Fibroblast of skin of right quadriceps (primary cell): ENCODE measurements around the gene GLT6D1.
"Not testable (repeated sequence)": the region's sequence is repeated elsewhere in the genome, so short reads cannot be mapped to it uniquely, and the experiment has no call there.

Experiments used
- DNase-seq: peaks from one replicate; pipeline ENCODE4 v3.0.0-alpha.2; 2013

Gene GLT6D1

GRCh38 chr9:135664801-135665794 is 25.8 kb upstream of the GLT6D1 start:
- DNase-seq = no peak

DNA sequence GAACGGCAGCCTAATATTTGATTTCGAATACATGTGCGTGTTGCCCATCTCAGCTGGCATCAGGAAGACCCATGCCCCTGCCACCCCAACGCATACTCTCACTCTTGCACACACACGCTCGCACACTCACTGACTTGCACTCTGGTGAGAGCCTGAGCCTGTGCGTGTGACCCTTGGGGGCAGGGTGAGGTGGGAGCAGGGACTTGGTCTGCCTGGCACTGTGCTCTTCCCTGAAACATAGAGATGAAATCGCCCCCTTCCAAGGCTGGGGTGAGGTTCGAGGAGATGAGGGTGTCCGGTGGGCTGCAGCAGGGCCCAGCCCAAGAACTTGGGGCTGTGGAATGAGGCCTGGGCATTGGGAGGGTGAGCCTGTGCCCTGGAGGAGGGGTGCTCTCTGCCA is 24.9 kb upstream of the GLT6D1 start:
- no peak for DNase-seq

- DNase-seq = no peak
These were observed 24.5 kb upstream of the GLT6D1 start for GRCh38 chr9:135663857-135664256.

DNA sequence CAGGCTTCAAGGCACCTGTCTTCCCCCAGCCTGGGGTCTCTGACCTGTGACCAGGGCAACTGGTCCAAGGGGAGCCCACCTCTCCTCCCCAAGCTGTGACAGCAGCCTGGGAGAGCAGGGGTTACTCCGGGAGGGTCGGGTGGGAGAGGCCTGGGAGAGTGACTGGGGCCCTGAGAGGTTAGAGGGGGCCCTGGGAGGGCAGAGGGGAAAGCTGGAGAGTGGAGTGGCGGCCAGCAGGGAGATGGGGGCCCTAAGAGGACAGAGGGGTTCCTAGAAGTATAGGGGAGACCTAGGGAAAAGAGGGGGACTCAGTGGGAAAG is 24.1 kb upstream of the GLT6D1 start:
- no peak for DNase-seq

DNA sequence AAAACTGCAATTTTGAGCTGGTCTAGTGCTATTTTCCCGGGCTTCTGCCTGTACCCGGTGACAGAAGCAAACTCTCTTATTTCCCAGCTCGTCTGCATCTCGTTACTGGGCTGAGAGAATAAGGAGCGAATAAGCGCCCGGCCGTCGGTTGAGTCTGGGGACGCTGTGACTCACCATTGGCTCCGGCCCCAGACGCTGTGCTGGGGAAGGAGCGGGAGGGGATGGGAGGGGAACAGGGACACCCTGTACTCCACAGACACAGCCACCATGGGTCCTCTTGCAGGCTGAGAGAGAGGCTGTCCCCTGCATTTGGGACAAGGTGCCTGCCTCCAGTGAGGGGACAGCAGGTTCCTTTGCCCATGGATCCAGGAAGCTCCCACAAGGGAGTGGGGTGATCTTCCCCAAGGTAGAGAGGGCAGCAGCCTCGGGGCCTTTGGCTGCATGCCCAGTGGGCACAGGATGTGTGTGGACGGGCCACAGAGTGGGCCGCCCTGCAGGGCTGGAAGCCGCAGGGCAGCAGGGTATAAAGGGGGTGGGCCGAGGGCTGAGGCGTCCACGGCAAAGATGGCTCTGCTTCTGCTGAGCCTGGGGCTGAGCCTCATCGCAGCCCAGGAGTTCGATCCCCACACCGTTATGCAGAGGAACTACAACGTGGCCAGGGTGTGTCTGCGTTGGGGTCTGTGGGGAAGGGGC is 23.6 kb upstream of the GLT6D1 start, which contains the start of gene LCN9:
Gene LCN9, plus strand, starts transcription at position 552 of the 693 bp plus-strand sequence. Its CDS starts 13 bp downstream, at position 565.
- DNase-seq = peak; percentile 10

DNA sequence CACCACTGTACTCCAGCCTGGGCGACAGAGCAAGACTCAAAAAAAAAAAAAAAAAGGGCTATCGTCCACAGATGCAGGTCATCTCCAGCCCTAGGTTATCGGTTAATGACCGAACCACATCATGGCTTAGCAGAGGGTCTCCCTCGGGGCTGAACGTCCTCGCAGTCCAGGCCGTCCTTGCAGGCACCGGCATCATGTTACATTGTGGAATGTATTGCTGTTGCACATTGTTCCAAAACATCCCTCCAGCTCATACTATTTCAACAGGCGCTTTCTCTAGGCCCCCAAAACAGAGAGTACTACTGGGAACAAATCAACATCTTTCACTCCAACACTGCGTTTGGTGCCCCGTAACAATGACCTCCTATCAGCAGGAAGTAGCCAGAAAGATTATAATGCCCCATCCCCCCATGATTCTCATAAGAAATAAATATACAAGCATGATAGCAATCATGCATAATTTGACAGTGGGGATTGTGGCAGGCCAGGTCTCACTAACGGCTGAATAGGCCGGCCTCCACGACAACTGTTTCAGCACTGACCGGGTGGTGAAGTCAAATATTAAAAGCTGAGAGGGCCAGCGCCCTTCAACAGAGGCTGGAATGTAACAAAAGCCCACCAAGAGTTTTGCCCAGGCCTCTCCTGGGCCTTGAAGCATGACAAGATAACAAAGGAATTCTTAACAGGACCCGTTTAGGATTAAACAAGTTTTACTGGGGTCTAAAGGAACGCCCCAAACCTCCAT is 22.6 kb upstream of the GLT6D1 start:
- DNase-seq = no peak

GRCh38 chr9:135660407-135660806 is 21.1 kb upstream of the GLT6D1 start:
- no peak for DNase-seq

DNA sequence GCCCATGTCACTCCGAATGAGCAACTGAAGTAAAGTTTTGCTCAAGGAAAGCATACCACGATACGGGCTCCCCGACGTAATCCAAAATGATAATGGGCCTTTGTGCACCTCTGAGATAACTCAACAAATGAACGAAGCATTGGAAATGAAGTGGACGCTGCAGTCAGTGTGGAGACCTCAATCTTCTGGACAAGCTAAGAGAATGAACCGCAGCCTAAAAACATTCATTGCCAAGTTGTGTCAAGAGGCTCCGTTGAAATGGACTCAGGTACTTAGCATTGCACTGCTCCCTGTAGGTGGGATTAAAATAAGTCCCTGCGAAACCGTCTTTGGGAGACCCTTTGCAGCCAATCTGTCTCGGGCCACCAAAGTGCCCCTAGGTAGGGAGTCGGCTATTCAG is 19.9 kb upstream of the GLT6D1 start:
- no peak for DNase-seq

GRCh38 chr9:135657416-135657815 is 18.1 kb upstream of the GLT6D1 start:
- no peak for DNase-seq

DNA sequence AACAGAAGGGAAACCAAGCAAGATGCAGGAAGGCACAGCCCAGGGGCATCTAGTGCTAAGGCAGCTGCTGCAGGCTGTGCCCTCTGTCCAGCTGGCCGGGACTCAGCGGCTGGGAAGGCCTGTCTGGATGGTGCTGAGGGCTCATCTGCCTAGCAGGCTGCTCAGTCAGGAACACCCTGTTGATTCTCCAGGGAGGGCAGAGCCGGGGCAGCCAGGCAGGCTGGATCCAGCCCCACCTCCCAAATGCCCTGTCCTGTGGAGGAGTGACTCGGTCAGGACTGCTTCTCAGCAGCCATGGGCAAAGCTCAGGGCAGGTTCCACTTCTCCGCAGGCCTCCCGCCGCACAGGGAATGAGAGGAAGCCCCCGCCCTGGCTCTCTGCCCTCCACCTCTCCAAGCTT is 16.0 kb upstream of the GLT6D1 start:
- no peak for DNase-seq

- DNase-seq = no peak
These were observed 11.1 kb upstream of the GLT6D1 start for GRCh38 chr9:135650408-135650807.

DNA sequence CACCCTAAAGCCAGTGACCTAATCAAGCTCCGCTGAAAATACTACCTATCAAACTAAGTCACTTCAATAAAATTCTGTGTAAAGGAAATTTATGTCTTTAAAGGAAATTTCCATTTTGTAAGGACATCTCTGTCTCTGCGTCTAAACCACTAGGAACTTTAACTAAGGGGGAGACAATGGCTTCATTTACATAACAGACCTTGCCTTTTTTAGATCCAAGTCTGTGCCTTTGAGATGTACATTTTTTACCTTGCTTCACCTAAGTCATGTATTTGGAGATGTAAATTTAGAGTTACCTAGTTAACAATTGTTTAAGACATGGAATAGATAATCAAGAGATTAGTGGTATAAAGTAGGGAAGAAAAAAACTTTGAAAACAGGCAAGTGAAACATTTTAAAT is 10.2 kb upstream of the GLT6D1 start:
- no peak for DNase-seq

DNA sequence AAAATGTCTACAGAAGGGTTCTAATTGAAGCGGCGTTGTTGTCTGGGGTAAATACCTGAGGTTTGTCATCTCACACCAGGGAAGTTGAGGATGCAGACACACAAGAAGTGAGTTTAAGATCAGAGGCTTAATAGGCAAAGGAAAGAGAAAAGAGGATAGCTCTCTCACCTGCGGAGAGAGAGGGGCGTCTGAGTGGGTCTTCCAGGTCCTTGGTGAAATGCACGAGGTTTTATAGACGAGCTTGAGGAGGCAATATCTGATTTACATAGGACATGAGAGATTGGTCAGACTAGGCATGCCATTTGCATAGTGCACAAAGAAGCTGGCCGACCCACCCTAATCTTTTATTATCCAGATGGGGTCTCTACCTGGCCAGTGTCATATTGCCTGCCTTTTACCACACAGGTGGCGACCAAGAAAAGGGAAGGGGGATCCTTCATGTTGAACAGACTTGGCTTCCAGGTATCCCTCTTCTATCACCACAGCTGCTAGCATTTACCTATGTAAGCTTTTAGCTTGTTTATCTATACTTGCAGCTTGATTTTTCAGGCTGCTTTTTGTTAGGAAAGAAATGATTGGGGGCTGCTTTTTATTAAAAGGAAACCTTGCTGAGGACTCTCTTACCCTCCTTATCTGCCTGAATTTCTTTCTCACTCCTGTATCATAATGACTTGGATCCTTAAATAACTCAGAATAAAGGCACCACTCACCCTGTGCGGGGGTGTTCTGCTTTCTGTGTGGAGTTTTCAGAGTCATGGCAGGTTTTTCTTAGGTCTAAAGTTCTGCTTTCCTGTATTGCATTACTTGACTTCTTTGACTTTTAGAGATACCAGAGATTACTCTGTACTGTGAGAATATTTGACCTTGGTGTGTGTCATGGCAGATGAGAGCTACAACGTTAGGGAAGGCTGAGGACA is 9.4 kb upstream of the GLT6D1 start:
- DNase-seq = no peak

- DNase-seq = no peak
These were observed 8.5 kb upstream of the GLT6D1 start for GRCh38 chr9:135647884-135648283.

DNA sequence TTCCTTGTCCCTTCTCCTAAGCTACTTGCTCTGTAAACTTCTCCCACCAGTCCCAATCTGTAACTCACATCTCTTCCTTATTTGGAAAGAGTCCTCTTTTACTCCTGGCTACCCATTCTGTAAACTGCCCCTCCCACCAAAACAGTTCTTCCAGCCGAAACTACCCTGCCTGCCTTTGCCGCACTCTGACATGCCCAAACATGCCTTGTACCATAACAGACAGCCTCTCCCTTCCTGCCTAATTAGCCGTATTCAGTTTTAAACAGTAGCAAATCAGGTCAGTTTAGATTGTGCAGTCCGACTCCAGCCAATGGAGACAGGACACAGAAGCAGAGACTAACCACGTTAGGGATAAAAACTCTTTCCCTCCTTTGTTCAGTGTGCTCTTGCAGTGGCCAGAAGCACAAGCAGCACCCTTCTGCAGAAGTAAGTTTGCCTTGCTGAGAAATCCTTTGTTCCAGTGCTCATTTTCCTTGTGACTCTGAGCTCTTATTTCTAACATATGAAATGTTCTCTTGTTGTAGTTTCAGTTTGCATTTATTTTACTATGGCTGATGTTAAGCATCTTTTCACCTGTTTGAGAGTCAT is 5.4 kb upstream of the GLT6D1 start:
- DNase-seq = no peak

- DNase-seq = peak; percentile 22
These were observed 2.4 kb upstream of the GLT6D1 start for GRCh38 chr9:135641745-135642144.

GRCh38 chr9:135641047-135641446 is 1.7 kb upstream of the GLT6D1 start:
- DNase-seq = no peak

GRCh38 chr9:135636930-135637530 is 2.3 kb downstream of the GLT6D1 start:
- DNase-seq = not testable (repeated sequence)

- DNase-seq = no peak
These were observed 6.5 kb downstream of the GLT6D1 start for GRCh38 chr9:135632841-135633240.

GRCh38 chr9:135624282-135624681 is 15.1 kb downstream of the GLT6D1 start:
- no peak for DNase-seq

- DNase-seq = no peak
These were observed 16.8 kb downstream of the GLT6D1 start for GRCh38 chr9:135622415-135623020.
